ENCODE results near the gene PLCG1. TPM values are rescaled to one million over a fixed set of nuclear protein-coding genes. Genes with fewer than 3 reads are reported as not detected.

Gene PLCG1
- total RNA-seq, 1 donor from 2014 or later, result 261 TPM

DNA sequence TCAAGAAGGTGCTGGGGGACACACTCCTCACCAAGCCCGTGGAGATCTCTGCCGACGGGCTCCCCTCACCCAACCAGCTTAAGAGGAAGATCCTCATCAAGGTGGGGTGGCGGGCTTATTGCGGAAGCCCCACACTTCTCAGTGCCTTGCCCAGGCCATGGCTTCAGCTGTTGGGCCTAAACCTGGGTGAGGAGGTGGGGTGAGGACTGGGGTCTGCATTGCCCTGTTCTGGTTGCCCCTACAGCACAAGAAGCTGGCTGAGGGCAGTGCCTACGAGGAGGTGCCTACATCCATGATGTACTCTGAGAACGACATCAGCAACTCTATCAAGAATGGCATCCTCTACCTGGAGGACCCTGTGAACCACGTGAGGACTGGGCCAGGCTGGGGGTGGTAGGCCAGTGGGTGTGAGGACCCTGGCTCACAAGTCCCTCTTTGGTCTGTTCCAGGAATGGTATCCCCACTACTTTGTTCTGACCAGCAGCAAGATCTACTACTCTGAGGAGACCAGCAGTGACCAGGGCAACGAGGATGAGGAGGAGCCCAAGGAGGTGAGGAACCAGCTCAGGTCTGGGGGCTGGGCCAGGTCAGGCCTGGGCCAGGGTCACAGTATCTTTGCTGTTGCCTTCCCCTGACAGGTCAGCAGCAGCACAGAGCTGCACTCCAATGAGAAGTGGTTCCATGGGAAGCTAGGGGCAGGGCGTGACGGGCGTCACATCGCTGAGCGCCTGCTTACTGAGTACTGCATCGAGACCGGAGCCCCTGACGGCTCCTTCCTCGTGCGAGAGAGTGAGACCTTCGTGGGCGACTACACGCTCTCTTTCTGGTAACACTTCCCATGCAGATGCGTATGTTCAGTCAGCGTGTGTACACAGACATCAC lies 27.9 kb downstream of the PLCG1 start:
- no peak for DNase-seq (ENCODE audit: extremely low read depth, low read depth, low spot score)

DNA sequence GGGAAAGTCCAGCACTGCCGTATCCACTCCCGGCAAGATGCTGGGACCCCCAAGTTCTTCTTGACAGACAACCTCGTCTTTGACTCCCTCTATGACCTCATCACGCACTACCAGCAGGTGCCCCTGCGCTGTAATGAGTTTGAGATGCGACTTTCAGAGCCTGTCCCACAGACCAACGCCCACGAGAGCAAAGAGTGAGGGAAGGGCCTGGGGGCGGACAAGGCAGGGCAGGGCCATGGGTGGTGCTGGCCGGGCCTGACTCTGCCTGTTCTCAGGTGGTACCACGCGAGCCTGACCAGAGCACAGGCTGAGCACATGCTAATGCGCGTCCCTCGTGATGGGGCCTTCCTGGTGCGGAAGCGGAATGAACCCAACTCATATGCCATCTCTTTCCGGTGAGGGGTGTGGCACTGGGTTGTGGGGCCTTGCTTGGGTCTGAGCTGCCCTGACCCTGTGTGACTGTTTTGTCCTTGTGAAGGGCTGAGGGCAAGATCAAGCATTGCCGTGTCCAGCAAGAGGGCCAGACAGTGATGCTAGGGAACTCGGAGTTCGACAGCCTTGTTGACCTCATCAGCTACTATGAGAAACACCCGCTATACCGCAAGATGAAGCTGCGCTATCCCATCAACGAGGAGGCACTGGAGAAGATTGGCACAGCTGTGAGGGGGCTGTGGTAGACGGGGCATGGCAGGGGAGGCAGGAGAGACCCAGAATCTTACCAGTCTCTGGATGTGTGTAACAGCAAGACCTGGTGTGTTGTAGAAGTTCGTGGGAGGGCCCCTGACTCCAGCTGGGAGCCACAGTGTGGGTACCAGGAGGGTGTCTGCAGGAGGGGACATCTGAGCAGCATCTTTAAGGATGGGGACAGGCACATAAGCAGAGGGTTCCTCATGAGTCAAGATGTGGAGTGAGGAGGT lies 29.1 kb downstream of the PLCG1 start:
- no peak for DNase-seq (ENCODE audit: extremely low read depth, low read depth, low spot score)

DNA sequence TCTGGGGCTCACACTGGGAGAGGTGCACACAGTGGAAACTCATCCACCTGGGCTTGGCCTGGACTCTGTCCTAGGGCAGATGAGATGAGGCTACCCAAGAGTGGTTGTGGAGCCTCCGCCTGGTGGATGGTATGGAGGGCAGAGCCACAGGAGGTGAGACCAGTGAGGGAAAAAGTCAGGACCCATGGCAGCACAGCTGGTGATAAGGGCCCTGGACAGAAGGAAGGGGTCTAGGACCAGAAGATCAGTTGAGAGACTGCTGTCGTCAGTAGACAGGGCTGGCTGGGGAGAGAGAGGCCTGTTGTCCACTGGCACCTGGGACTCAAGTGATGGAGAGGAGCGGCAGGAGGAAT lies 29.8 kb downstream of the PLCG1 start:
- no peak for DNase-seq (ENCODE audit: extremely low read depth, low read depth, low spot score)

DNA sequence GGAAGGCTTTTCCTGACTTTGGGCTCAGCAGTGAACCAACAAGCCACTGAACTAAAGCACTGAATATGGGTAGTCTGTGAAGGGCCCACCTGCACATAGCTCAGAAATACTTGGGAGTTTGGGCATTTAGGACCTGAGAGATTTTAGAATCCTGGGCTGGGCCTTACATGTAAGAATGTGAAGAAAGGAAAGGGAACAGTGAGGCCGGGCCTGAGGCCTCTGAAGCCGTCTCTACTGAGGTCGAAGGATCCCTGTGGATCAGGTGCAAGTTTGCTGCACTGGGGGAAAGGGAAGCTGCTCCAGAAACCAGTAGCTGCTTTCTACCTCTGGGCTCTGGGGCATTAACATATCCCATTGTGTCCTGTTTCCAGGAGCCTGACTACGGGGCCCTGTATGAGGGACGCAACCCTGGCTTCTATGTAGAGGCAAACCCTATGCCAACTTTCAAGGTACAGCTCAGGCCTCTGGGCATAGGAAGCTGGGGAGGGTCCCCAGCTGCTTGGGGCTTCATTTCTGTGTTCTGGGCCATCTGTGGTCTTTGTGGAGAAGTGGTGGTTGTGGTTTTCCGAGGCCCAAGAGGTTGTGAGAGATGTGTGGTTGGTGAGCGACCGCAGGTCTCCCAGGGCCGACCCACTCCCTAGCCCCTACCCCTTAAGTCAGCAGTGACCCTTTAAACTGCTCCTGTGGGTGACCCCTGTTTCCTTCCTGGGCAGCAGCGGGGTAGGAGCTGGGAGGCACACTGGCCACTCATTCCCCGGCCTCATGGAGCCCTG lies 30.3 kb downstream of the PLCG1 start:
- DNase-seq (ENCODE audit: extremely low read depth, low read depth, low spot score), result no peak

- no peak for DNase-seq (ENCODE audit: extremely low read depth, low read depth, low spot score)
Observed at GRCh38 chr20:41168281-41169161, 31.2 kb downstream of the PLCG1 start.

DNA sequence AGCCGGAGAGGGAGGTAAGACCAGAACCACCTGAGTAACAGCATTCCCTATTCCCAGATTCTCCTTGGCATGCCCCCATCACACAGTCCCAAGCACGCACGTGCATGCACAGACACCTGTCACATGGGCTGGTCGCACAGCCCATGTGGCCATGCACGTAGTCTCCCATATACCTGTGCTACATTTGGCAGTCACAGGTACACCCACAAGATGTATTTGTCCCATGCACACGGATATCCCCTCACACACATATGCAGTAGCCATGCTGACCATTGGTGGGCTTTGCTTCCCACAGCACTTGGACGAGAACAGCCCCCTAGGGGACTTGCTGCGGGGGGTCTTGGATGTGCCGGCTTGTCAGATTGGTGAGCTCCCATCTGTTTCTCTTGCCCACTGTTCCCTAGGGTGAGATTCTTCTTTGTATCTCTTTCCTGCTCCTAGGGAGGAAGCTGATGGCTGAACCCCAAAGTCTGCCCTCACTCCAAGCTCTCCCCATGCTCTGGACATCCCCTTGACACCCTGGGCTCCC lies 31.9 kb downstream of the PLCG1 start:
- DNase-seq (ENCODE audit: extremely low read depth, low read depth, low spot score), result no peak

DNA sequence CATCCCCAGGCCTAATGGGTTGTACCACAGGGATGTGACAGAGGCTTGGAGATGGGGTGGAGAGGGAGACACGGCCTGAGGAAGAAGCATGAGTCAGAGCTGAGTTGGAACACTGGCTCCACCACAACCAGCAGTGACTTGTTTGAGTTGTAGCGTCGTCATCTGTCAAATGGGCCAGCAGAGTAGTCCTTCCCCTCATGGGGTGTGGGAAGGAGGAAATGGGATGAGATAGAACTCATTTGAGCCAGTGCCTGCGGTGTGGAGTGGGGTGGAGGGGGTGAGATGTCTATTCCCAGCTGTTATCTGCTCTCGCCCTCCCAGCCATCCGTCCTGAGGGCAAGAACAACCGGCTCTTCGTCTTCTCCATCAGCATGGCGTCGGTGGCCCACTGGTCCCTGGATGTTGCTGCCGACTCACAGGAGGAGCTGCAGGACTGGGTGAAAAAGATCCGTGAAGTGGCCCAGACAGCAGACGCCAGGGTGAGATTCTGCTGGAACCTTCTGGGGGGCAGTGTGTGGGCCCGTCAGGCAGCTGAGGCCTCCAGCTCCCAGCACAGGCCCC lies 32.5 kb downstream of the PLCG1 start:
- no peak for DNase-seq (ENCODE audit: extremely low read depth, low read depth, low spot score)

- no peak for DNase-seq (ENCODE audit: extremely low read depth, low read depth, low spot score)
Observed at GRCh38 chr20:41170386-41171105, 33.2 kb downstream of the PLCG1 start.

- DNase-seq (ENCODE audit: extremely low read depth, low read depth, low spot score), result no peak
Observed at GRCh38 chr20:41171736-41172295, 34.5 kb downstream of the PLCG1 start.

- no peak for DNase-seq (ENCODE audit: extremely low read depth, low read depth, low spot score)
Observed at GRCh38 chr20:41172296-41173140, 35.2 kb downstream of the PLCG1 start.

DNA sequence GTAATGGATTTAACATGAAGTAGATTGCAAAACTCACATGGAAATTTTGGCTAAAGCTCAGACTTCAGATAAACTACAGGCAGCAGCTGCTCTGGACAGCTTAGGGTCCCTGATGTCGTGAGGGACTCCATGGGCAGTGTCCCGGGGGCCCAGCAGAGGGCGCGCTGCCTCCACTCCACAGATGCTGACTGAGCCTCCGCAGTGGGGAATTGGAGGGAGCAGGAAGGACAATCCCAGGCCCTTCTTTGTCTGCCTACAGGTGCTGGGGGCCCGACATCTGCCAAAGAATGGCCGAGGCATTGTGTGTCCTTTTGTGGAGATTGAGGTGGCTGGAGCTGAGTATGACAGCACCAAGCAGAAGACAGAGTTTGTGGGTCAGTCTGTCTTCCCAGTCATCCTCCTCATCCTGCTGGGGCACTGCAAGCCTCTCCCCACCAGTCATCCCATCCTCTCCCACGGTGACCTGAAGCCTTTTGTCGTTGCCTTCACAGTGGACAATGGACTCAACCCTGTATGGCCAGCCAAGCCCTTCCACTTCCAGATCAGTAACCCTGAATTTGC lies 35.9 kb downstream of the PLCG1 start:
- DNase-seq (ENCODE audit: extremely low read depth, low read depth, low spot score), result no peak

DNA sequence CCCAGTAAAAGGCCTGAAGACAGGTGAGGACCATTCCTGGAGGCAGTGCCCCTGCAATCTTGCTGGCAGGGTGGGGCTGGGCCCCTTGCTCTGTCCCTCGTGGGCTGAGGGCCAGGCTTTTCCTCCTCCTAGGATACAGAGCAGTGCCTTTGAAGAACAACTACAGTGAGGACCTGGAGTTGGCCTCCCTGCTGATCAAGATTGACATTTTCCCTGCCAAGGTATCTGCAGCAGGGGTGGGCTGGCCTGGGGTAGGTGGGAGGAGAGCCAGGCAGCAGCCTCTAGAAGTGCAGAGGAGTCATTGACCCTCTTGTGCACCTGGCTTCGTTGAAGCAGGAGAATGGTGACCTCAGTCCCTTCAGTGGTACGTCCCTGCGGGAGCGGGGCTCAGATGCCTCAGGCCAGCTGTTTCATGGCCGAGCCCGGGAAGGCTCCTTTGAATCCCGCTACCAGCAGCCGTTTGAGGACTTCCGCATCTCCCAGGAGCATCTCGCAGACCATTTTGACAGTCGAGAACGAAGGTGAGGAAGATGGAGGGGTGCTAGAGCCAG lies 36.5 kb downstream of the PLCG1 start:
- no peak for DNase-seq (ENCODE audit: extremely low read depth, low read depth, low spot score)

DNA sequence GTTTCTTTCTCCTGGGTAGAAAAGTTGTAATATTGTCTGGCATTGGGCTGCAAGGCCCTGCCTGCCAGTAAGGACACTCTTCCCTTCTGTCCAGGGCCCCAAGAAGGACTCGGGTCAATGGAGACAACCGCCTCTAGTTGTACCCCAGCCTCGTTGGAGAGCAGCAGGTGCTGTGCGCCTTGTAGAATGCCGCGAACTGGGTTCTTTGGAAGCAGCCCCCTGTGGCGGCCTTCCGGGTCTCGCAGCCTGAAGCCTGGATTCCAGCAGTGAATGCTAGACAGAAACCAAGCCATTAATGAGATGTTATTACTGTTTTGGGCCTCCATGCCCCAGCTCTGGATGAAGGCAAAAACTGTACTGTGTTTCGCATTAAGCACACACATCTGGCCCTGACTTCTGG lies 37.0 kb downstream of the PLCG1 start:
- no peak for DNase-seq (ENCODE audit: extremely low read depth, low read depth, low spot score)

DNA sequence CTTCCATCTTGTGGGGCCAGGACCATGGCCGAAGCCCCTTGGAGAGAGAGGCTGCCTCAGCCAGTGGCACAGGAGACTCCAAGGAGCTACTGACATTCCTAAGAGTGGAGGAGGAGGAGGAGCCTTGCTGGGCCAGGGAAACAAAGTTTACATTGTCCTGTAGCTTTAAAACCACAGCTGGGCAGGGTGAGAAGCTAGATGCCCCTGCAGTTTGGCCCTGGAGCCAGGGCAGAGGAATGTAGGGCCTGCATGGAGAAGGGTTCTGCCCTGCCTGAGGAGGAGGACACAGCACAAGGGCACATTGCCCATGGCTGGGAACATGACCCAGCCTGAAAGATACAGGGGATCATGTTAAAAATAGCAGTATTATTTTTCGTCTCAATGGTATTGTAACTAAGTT lies 37.4 kb downstream of the PLCG1 start:
- no peak for DNase-seq (ENCODE audit: extremely low read depth, low read depth, low spot score)

GRCh38 chr20:41175201-41175651 lies 37.9 kb downstream of the PLCG1 start:
- DNase-seq (ENCODE audit: extremely low read depth, low read depth, low spot score), result no peak

DNA sequence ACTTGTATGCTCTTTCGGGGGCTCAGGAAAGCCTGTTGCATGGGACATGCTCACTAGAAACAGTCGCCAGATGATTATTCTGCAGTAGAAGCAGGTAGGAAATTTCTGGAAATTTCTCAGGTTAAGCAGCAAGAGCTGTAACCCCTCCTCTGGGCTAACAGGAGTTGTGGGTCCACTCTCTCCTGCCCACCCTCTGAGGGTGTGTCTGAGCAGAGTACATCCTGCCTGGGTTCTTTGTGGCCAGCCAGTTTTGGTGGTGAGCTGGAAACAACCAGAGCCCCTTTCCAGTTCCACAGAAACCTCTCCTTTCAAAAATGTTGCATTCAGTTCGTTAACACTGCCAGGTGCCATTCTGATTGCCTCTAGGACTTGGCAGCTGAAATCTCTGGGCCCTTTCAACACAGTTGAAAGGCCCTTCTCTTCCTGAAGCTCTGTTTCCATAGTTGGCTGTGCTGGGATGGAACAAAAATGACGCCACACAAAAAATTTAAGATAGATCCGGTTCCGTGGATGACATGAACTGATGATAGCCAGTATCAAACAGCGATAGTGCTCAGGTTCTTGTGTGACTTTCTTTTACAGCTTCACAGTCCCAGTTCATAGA lies 38.5 kb downstream of the PLCG1 start:
- no peak for DNase-seq (ENCODE audit: extremely low read depth, low read depth, low spot score)

All from glomerular endothelial cell (primary cell).